ENCODE measurements around the gene TSPO2.
A peak's percentile ranks its signal among the peaks of the same experiment; 100 is the strongest.

Gene TSPO2

GRCh38 chr6:41036186-41036585, 6.1 kb upstream of the TSPO2 start:
- no peak for DNase-seq (ENCODE audit: low read depth)
- TF ChIP-seq CTCF (IDR thresholded peaks at IDR 0.05; ENCODE audit: low read length, missing control alignments), result no peak
- H3K4me3 ChIP-seq (replicated peaks; ENCODE audit: low read depth, low read length), result no peak overlapping the region

- no peak for DNase-seq (ENCODE audit: low read depth)
- no peak overlapping the region for H3K4me3 ChIP-seq (replicated peaks; ENCODE audit: low read depth, low read length)
- TF ChIP-seq CTCF (IDR thresholded peaks at IDR 0.05; ENCODE audit: low read length, missing control alignments), result no peak
These were observed 5.7 kb upstream of the TSPO2 start for GRCh38 chr6:41036601-41037000.

GRCh38 chr6:41037107-41037900, 5.0 kb upstream of the TSPO2 start:
- peak; percentile 41 for DNase-seq (ENCODE audit: low read depth)
- H3K4me3 ChIP-seq (replicated peaks; ENCODE audit: low read depth, low read length), result no peak overlapping the region
- TF ChIP-seq CTCF (IDR thresholded peaks at IDR 0.05; ENCODE audit: low read length, missing control alignments), result no peak

GRCh38 chr6:41038205-41038604, 4.1 kb upstream of the TSPO2 start:
- no peak overlapping the region for H3K4me3 ChIP-seq (replicated peaks; ENCODE audit: low read depth, low read length)
- DNase-seq (ENCODE audit: low read depth), result no peak
- no peak for TF ChIP-seq CTCF (IDR thresholded peaks at IDR 0.05; ENCODE audit: low read length, missing control alignments)

- no peak within 1 kb of the TSS for H3K4me3 ChIP-seq (replicated peaks; ENCODE audit: low read depth, low read length)
- TF ChIP-seq CTCF (IDR thresholded peaks at IDR 0.05; ENCODE audit: low read length, missing control alignments), result peak; percentile 76
- peak; percentile 29 for DNase-seq (ENCODE audit: low read depth)
These were observed 2.9 kb upstream of the TSPO2 start, which contains the start of gene UNC5CL for GRCh38 chr6:41039060-41039998. Gene UNC5CL (minus strand): TSS chr6:41039221. CDS start chr6:41035074, 4,147 bp downstream.

- H3K4me3 ChIP-seq (replicated peaks; ENCODE audit: low read depth, low read length), result no peak overlapping the region
- DNase-seq (ENCODE audit: low read depth), result peak; percentile 14
- TF ChIP-seq CTCF (IDR thresholded peaks at IDR 0.05; ENCODE audit: low read length, missing control alignments), result no peak
These were observed 1.9 kb upstream of the TSPO2 start for GRCh38 chr6:41040101-41040939.
